Measurements from ENCODE around the gene FAM162A. TPM values are rescaled to one million over a fixed set of nuclear protein-coding genes. Genes with fewer than 3 reads are reported as not detected.

FAM162A gene
- total RNA-seq, 1 donor from 2014 or later = 22.5 TPM

DNA sequence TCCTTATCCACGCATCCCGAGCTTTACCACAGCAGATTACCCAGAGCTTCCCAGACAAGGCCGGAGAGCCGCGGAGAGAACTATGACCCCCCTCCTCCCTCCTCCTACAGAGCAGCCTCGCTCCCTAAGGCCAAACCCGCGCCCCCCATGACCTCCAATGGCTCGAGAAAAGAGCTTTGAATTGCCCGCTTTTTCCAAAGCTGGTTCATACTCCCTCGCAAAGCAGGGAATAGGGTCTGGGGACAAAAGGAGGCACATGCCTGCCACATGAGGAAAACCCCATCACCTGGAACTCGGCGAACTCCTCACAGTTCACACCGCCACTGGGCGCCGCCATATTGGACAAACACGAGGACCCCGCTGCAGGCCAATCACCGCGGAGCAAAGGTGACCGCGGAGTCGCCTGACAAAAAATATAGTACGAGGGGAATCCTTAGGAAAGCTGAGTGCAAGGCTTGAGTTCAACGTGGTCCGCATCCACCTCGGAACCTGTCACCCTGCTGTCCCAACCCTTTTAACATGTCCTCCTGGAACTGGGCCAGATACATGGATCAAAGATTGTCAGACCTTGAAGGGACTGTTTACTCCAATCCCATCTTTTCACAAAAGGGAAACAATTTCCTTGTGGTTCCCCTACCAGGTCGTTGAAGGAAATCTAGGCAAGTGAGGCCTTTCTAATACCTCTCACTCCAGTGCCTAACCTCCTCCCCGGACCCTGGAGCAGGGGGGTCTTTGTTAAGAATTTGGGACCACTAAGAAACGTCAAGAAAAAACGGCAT, 905 bp upstream of the FAM162A start, which contains the start of gene MIX23:
TSS of gene MIX23 (minus strand) at position 344 of the 779 bp plus-strand sequence. CDS start at position 337, 7 bp downstream.
- peak within 1 kb of the TSS; percentile 90 for H3K27ac Mint-ChIP-seq (ENCODE audit: unreplicated experiment)
- H3K4me1 Mint-ChIP-seq (ENCODE audit: unreplicated experiment) = peaks cover 17% of the 10 kb centered on the region
- TF ChIP-seq, protein P1, sequence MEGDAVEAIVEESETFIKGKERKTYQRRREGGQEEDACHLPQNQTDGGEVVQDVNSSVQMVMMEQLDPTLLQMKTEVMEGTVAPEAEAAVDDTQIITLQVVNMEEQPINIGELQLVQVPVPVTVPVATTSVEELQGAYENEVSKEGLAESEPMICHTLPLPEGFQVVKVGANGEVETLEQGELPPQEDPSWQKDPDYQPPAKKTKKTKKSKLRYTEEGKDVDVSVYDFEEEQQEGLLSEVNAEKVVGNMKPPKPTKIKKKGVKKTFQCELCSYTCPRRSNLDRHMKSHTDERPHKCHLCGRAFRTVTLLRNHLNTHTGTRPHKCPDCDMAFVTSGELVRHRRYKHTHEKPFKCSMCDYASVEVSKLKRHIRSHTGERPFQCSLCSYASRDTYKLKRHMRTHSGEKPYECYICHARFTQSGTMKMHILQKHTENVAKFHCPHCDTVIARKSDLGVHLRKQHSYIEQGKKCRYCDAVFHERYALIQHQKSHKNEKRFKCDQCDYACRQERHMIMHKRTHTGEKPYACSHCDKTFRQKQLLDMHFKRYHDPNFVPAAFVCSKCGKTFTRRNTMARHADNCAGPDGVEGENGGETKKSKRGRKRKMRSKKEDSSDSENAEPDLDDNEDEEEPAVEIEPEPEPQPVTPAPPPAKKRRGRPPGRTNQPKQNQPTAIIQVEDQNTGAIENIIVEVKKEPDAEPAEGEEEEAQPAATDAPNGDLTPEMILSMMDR (IDR thresholded peaks at IDR 0.05; ENCODE audit: unreplicated experiment) = no peak
- peak; percentile 87 for DNase-seq (ENCODE audit: low spot score)
- no peaks in the 10 kb centered on the region for H3K27me3 Mint-ChIP-seq (ENCODE audit: unreplicated experiment)
- peak within 1 kb of the TSS; percentile 96 for H3K4me3 Mint-ChIP-seq (ENCODE audit: unreplicated experiment)
- no peaks in the 10 kb centered on the region for H3K9me3 Mint-ChIP-seq (ENCODE audit: unreplicated experiment)
- H3K36me3 Mint-ChIP-seq (ENCODE audit: low read depth, unreplicated experiment) = no peaks in the 10 kb centered on the region

DNA sequence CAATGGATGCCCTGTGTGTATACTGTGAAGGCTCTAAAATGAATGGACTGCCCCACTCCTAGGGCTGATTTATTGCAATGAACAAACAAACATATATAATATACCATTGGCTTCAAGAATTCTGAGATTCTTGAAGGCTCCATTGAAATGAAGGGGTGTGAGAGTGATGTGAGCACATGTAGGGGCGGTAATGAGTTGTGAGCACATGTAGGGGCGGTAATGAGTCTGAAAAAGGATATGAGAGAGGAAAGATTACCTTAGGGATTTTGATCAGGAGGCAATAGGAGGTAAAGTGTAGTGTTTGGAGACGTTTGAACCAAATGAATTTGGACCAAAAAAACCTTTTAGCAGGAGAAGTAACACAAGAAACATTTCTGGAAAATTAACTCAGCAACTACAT, 3.7 kb downstream of the FAM162A start:
- no peaks in the 10 kb centered on the region for H3K9me3 Mint-ChIP-seq (ENCODE audit: unreplicated experiment)
- TF ChIP-seq, protein P1 (IDR thresholded peaks at IDR 0.05; ENCODE audit: unreplicated experiment) = no peak
- H3K4me1 Mint-ChIP-seq (ENCODE audit: unreplicated experiment) = peaks cover 10% of the 10 kb centered on the region
- H3K4me3 Mint-ChIP-seq (ENCODE audit: unreplicated experiment) = no peak overlapping the region
- H3K36me3 Mint-ChIP-seq (ENCODE audit: low read depth, unreplicated experiment) = no peaks in the 10 kb centered on the region
- no peaks in the 10 kb centered on the region for H3K27me3 Mint-ChIP-seq (ENCODE audit: unreplicated experiment)
- H3K27ac Mint-ChIP-seq (ENCODE audit: unreplicated experiment) = no peak overlapping the region
- no peak for DNase-seq (ENCODE audit: low spot score)

DNA sequence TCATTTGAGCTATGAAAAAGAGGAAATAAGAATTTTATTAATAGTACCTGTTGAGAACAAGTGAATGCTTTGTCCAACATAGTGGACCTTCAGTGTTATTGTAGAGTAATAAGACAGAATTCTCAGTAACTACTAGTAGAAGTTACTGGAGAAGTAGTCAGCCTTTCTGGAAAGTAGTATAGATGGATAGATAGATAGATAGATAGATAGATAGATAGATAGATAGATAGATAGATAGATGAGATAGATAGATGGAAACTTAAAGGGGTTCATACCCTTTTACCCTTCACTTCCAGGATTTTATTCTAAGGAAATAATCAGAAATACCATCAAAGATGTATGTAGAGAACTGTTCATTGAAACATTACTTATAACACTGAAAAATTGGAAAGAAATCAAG, 5.2 kb downstream of the FAM162A start:
- Mint-ChIP-seq H3K9me3 (ENCODE audit: unreplicated experiment) (no peaks in the 10 kb centered on the region), H3K4me3 (ENCODE audit: unreplicated experiment) (no peak overlapping the region), H3K27ac (ENCODE audit: unreplicated experiment) (no peak overlapping the region), H3K4me1 (ENCODE audit: unreplicated experiment) (peaks cover 4% of the 10 kb centered on the region), H3K27me3 (ENCODE audit: unreplicated experiment) (no peaks in the 10 kb centered on the region), H3K36me3 (ENCODE audit: low read depth, unreplicated experiment) (no peaks in the 10 kb centered on the region)
- DNase-seq (ENCODE audit: low spot score) = no peak
- TF ChIP-seq, protein P1 (IDR thresholded peaks at IDR 0.05; ENCODE audit: unreplicated experiment) = no peak

DNA sequence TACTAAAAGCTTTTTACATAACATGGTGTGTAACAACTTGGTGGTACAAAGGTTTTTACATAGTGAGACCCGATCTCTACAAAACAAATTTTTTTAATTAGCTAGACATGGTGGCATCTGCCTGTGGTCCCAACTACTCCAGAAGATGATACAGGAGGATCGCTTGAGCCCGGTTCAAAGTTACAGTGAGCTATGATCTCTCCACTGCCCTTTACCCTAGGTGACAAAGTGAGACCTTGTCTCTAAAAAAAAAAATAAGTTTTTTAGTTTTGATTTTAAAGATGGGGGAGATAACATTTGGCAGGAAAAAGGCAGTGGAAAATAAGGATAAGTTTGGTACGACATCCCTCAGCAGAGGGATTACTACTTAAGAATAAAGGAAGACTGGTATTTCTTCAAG, 5.9 kb downstream of the FAM162A start:
- no peak overlapping the region for H3K4me3 Mint-ChIP-seq (ENCODE audit: unreplicated experiment)
- H3K27me3 Mint-ChIP-seq (ENCODE audit: unreplicated experiment) = peaks cover under 1% of the 10 kb centered on the region
- H3K27ac Mint-ChIP-seq (ENCODE audit: unreplicated experiment) = no peak overlapping the region

DNA sequence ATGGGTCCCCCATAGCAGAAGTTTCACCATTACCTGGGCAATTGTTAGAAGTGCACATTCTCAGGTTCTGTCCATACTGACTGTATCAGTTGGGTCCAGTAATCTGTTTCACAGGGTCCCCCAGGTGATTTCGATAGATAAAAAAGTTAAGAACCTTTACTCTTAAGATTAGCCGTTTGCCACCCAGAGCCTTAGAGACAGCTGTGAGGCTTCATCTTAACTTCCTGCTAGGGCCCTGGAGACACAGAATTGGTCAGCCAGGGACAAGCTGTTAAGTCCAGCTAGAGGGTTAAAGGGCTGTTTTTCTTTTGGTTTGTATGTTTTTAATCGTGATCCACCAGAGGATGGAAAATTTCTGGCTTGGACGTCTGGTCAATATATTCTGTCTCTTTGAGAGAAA, 6.7 kb downstream of the FAM162A start:
- no peak for DNase-seq (ENCODE audit: low spot score)
- H3K4me3 Mint-ChIP-seq (ENCODE audit: unreplicated experiment) = no peak overlapping the region
- no peaks in the 10 kb centered on the region for H3K9me3 Mint-ChIP-seq (ENCODE audit: unreplicated experiment)
- no peak overlapping the region for H3K27ac Mint-ChIP-seq (ENCODE audit: unreplicated experiment)
- TF ChIP-seq, protein P1 (IDR thresholded peaks at IDR 0.05; ENCODE audit: unreplicated experiment) = no peak
- peaks cover 3% of the 10 kb centered on the region for H3K27me3 Mint-ChIP-seq (ENCODE audit: unreplicated experiment)
- no peaks in the 10 kb centered on the region for H3K36me3 Mint-ChIP-seq (ENCODE audit: low read depth, unreplicated experiment)
- no peaks in the 10 kb centered on the region for H3K4me1 Mint-ChIP-seq (ENCODE audit: unreplicated experiment)

More for the DNA sequence above, 5.9 kb downstream of the FAM162A start:
- TF ChIP-seq, protein P1 (IDR thresholded peaks at IDR 0.05; ENCODE audit: unreplicated experiment) = no peak
- no peak for DNase-seq (ENCODE audit: low spot score)
- H3K4me1 Mint-ChIP-seq (ENCODE audit: unreplicated experiment) = no peaks in the 10 kb centered on the region
- H3K36me3 Mint-ChIP-seq (ENCODE audit: low read depth, unreplicated experiment) = no peaks in the 10 kb centered on the region
- no peaks in the 10 kb centered on the region for H3K9me3 Mint-ChIP-seq (ENCODE audit: unreplicated experiment)
